GM12878 (cell line): Measurements from ENCODE around the gene SPG21. TPM values are rescaled to one million over a fixed set of nuclear protein-coding genes. Genes with fewer than 3 reads are reported as not detected.
A peak's percentile ranks its signal among the peaks of the same experiment; 100 is the strongest.

Source experiments
- ATAC-seq: fragments of 200-7000 bp; cut with Tn5 transposase; 3 replicates; pipeline ENCODE4 v1.9.1; 2020; ENCODE audit warnings: mild to moderate bottlenecking, moderate library complexity
- BruUV-seq: library from RNA; stranded (reverse); fragments of 400-500 nt; replicated peaks from 2 replicates; lab custom pipeline; 2021; lab: Mats Ljungman, UMichigan
- CTCF ChIA-PET: fragments of 300-600 bp; sonication (Branson Sonifier 250); formaldehyde crosslinking; extraction: SDS; loops from one replicate; lab custom pipeline; 2021; ENCODE audit warnings: inconsistent platforms; lab: Yijun Ruan, JAX
- POLR2A ChIA-PET: fragments of 350-600 bp; formaldehyde crosslinking; extraction: SDS; loops from one replicate; lab custom pipeline; 2021; ENCODE audit warnings: inconsistent platforms; lab: Charles Lee
- RAD21 ChIA-PET: fragments of 300-600 bp; sonication (Branson Sonifier 250); formaldehyde crosslinking; loops from one replicate; lab custom pipeline; 2023; ENCODE audit warnings: antibody characterized with exemption; ENCODE audit not compliant: unreplicated experiment; lab: Charles Lee
- SMC1A ChIA-PET: fragments of 300-600 bp; sonication (Branson Sonifier 250); formaldehyde crosslinking; loops from one replicate; lab custom pipeline; 2023; ENCODE audit not compliant: unreplicated experiment, uncharacterized antibody; lab: Charles Lee
- DNase-seq: peaks from one replicate; pipeline ENCODE4 v3.0.0-alpha.2; 2011; ENCODE audit warnings: low read depth, low spot score
- FAIRE-seq: peaks from 3 replicates; lab custom pipeline; 2011; peaks lifted over from hg19 to GRCh38; lab: Jason Lieb, UNC
- H2AFZ ChIP-seq: 2 replicates; pipeline ENCODE4 v1.6.0; 2011; ENCODE audit warnings: low read depth, low read length, control low read depth; ENCODE audit not compliant: control insufficient read depth
- H3K27ac ChIP-seq: 2 replicates; pipeline ENCODE4 v1.5.1; 2011; ENCODE audit warnings: control low read depth; ENCODE audit not compliant: control insufficient read depth, insufficient read depth
- H3K27me3 ChIP-seq, 2 experiments: replicated peaks in 1 of 2; 2 replicates each; pipeline versions ENCODE4 v1.6.0 to v1.6.1; 2011; ENCODE audit warnings: low read length in 1 of 2; ENCODE audit not compliant: control insufficient read depth in 2 of 2, insufficient read depth in 2 of 2
- H3K36me3 ChIP-seq, 2 experiments: 2 replicates each; pipeline ENCODE4 v1.5.1; 2011; ENCODE audit warnings: low read length in 1 of 2; ENCODE audit not compliant: control insufficient read depth in 2 of 2, insufficient read depth in 2 of 2
- H3K4me1 ChIP-seq: 2 replicates; pipeline ENCODE4 v1.6.1; 2011; ENCODE audit warnings: mild to moderate bottlenecking, low read length, moderate library complexity, mixed read lengths; ENCODE audit not compliant: control insufficient read depth, insufficient read depth
- H3K4me2 ChIP-seq: 2 replicates; pipeline ENCODE4 v1.6.0; 2011; ENCODE audit warnings: control low read depth; ENCODE audit not compliant: control insufficient read depth, insufficient read depth
- H3K4me3 ChIP-seq: fragments of 200-600 bp; sonication (generic); 2 replicates; pipeline ENCODE4 v1.5.1; 2016
- H3K79me2 ChIP-seq: 2 replicates; pipeline ENCODE4 v1.6.0; 2011; ENCODE audit warnings: low read length; ENCODE audit not compliant: control insufficient read depth, insufficient read depth
- H3K9ac ChIP-seq: 2 replicates; pipeline ENCODE4 v1.8.0; 2011; ENCODE audit warnings: low read length, control low read depth, mixed read lengths; ENCODE audit not compliant: control insufficient read depth, insufficient read depth
- H3K9me3 ChIP-seq: replicated peaks from 3 replicates; pipeline ENCODE4 v1.5.1; 2011; ENCODE audit warnings: mild to moderate bottlenecking, low read length; ENCODE audit not compliant: control insufficient read depth, insufficient read depth
- H4K20me1 ChIP-seq: 2 replicates; pipeline ENCODE4 v1.6.0; 2011; ENCODE audit not compliant: control insufficient read depth, insufficient read depth
- BACH1 ChIP-seq: fragments of 450-650 bp; IDR thresholded peaks from 2 replicates; pipeline ENCODE4 v1.6.1; 2017; ENCODE audit warnings: mild to moderate bottlenecking, borderline replicate concordance
- CEBPB ChIP-seq, 2 experiments: fragments of 150-350 bp in 1 of 2; IDR thresholded peaks; 2 replicates each; pipeline ENCODE4 v1.6.1; 2012 to 2014; ENCODE audit warnings: low read depth in 2 of 2, low read length in 2 of 2, borderline replicate concordance in 1 of 2, inconsistent platforms in 1 of 2
- DPF2 ChIP-seq: fragments of 450-650 bp; IDR thresholded peaks from 2 replicates; pipeline ENCODE4 v1.6.1; 2017; ENCODE audit warnings: mild to moderate bottlenecking
- IKZF2 ChIP-seq, 2 experiments: fragments of 450-650 bp; IDR thresholded peaks; 2 replicates each; pipeline ENCODE4 v1.6.1; 2017; ENCODE audit warnings: mild to moderate bottlenecking in 2 of 2, moderate library complexity in 2 of 2
- KDM1A ChIP-seq: fragments of 200-600 bp; sonication (generic); IDR thresholded peaks from 2 replicates; pipeline ENCODE4 v1.6.1; 2016; ENCODE audit warnings: borderline replicate concordance
- SREBF1 ChIP-seq: IDR thresholded peaks from 2 replicates; pipeline ENCODE4 v1.6.1; 2012; ENCODE audit warnings: mild to moderate bottlenecking, low read length
- WGBS: methylation state at CpG from one replicate; pipeline ENCODE4 v1.1.6; 2016; ENCODE audit warnings: low lambda C conversion rate; ENCODE audit not compliant: insufficient replicate concordance, insufficient coverage; ENCODE audit errors: missing lambda C conversion rate; 5-methylcytosine and 5-hydroxymethylcytosine counted together
- in situ Hi-C: fragments of 300-500 bp; cut with MboI; formaldehyde crosslinking; loops from 9 replicates; pipeline ENCODE4 v1.14.3; 2018; ENCODE audit warnings: mixed read lengths
- intact Hi-C: fragments of 100-400 bp; cut with micrococcal nuclease; formaldehyde crosslinking; loops from one replicate; pipeline ENCODE4 v1.14.2; 2022; ENCODE audit not compliant: unreplicated experiment
- polyA plus RNA-seq, 11 experiments: library from polyadenylated mRNA; depleted of rRNA in 4 of 11; unstranded in 6 of 11; stranded (reverse) in 5 of 11; fragments of >200 nt; fragmentation: Nextera tagmentation in 4 of 11; fragmentation: Illumina TruSeq in 1 of 11; extraction: Ambion mirVana in 4 of 11; extraction: Trizol in 1 of 11; gene quantifications; 1 replicate in 1 of 11; 2 replicates in 10 of 11; pipeline versions ENCODE4 v1.2.1 to v1.2.3, GENCODE V29; 2011 to 2016; ENCODE audit warnings: inconsistent platforms in 2 of 11, missing spikeins in 2 of 11, low read depth in 1 of 11
- total RNA-seq, 4 experiments: library from RNA; depleted of rRNA in 3 of 4; stranded (reverse); fragments of >200 nt in 3 of 4; fragmentation: Illumina TruSeq in 1 of 4; extraction: Trizol in 1 of 4; gene quantifications; 2 replicates each; pipeline versions ENCODE4 v1.2.1 to v1.2.3, GENCODE V29; 2013 to 2021

SPG21 gene
- total and polyA plus RNA-seq, 10 of the 15 experiments (the other 5 are each of a cell fraction or from before 2014, with no cell fraction given), result 25.5 to 116 (median 68.0) TPM

- no peak for TF ChIP-seq BACH1
- no peak for TF ChIP-seq IKZF2 (IDR thresholded peaks at IDR 0.05)
Observed at GRCh38 chr15:64997066-64997465, 7.4 kb upstream of the SPG21 start (continued).

DNA sequence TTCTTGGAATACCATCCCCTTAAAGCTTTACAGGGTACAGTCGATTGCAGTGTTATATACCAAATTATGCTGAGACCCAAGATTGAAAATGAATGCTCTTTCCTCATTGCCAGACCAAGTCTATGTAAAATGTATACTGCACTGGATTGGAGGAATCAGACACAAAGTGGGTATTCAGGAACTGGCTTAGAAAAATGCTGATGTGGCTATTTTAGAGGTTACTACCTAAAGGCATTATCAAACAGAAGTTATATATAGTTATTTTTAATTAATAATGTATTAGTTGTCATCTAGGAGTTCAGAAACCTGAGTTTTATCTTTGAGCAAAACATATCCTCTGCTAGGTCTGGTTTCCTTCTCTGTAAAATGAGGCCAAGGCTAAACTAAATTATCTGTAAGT, 3.6 kb upstream of the SPG21 start:
- H3K79me2 ChIP-seq, result peaks cover 13% of the 10 kb centered on the region
- ChIA-PET CTCF (interaction anchor here (0.5 to 2.5 kb wide), 3 partner anchors 16 to 180 kb away, joined by 3 to 11 read pairs (median 3); no protein-coding TSS in a partner anchor), POLR2A (no interaction called here), SMC1A (interaction anchor here (1.2 to 2.3 kb wide), 3 partner anchors 9 to 99 kb away, joined by 3 to 13 read pairs (median 3); no protein-coding TSS in a partner anchor), RAD21 (no interaction called here)
- no TSS peak for BruUV-seq
- H4K20me1 ChIP-seq, result no peaks in the 10 kb centered on the region
- H3K27me3 ChIP-seq, result no peaks in the 10 kb centered on the region
- peak overlapping the region; percentile 96 for H2AFZ ChIP-seq
- no peak for ATAC-seq
- H3K4me2 ChIP-seq, result peak overlapping the region; percentile 54; the same call in 1 of the 2 replicates
- intact Hi-C loops, result no loop called here
- no peak overlapping the region for H3K4me3 ChIP-seq
- no peaks in the 10 kb centered on the region for H3K36me3 ChIP-seq
- peak; percentile 54 for FAIRE-seq
- no peak overlapping the region for H3K27ac ChIP-seq
- no peak overlapping the region for H3K9ac ChIP-seq
- no peaks in the 10 kb centered on the region for H3K9me3 ChIP-seq
- TF ChIP-seq KDM1A (no peak), DPF2 (no peak), CEBPB (IDR thresholded peaks at IDR 0.05; ENCODE audit: borderline replicate concordance in 1 of 2, low read depth in 2 of 2, low read length in 2 of 2) (no peak), BACH1 (no peak), SREBF1 (no peak)
- H3K4me1 ChIP-seq, result no peaks in the 10 kb centered on the region; the same call in none of the 2 replicates
- 41% methylated on average over 1 of the region's 1 CpG for WGBS
- in situ Hi-C loops, result no loop called here
- no peak for DNase-seq
